NB4 (cell line): ENCODE measurements around the gene STRA6.

Source experiments
- DNase-seq: peaks from one replicate; pipeline ENCODE4 v3.0.0; 2010; ENCODE audit warnings: low read depth
- H3K4me3 ChIP-seq: one replicate; pipeline ENCODE4 v1.5.1; 2011; ENCODE audit warnings: mild to moderate bottlenecking, low read depth, low read length, moderate library complexity
- CTCF ChIP-seq: IDR thresholded peaks from one replicate; pipeline ENCODE4 v1.5.1; 2012; ENCODE audit warnings: low read depth, low read length
- MAX ChIP-seq: IDR thresholded peaks from 2 replicates; pipeline ENCODE4 v1.6.1; 2011; ENCODE audit warnings: low read depth, low read length
- MYC ChIP-seq: IDR thresholded peaks from 2 replicates; pipeline ENCODE4 v1.6.1; 2011; ENCODE audit warnings: low read depth, low read length
- POLR2A ChIP-seq: IDR thresholded peaks from 2 replicates; pipeline ENCODE4 v1.6.1; 2011; ENCODE audit warnings: mild to moderate bottlenecking; ENCODE audit not compliant: insufficient read length; ENCODE audit errors: extremely low read depth

STRA6 gene

GRCh38 chr15:74239051-74239705 is 36.6 kb upstream of the STRA6 start:
- DNase-seq, result no peak
- no peak overlapping the region for H3K4me3 ChIP-seq
- TF ChIP-seq CTCF, result no peak
- TF ChIP-seq MAX, result no peak
- no peak for TF ChIP-seq MYC

- TF ChIP-seq POLR2A (no peak), MYC (peak; percentile 67), MAX (peak; percentile 88)
- DNase-seq, result peak; percentile 89
- H3K4me3 ChIP-seq, result no peak within 1 kb of the TSS
Measured at GRCh38 chr15:74235962-74236361, 33.4 kb upstream of the STRA6 start, which contains the start of gene CCDC33. CCDC33 (plus strand) TSS chr15:74236326; CDS start chr15:74236720, 394 bp downstream.

- no peak for TF ChIP-seq POLR2A
- no peak for TF ChIP-seq CTCF
- no peak for TF ChIP-seq MYC
- no peak for TF ChIP-seq MAX
- H3K4me3 ChIP-seq, result no peak overlapping the region
- no peak for DNase-seq
Measured at GRCh38 chr15:74234598-74234875, 31.9 kb upstream of the STRA6 start.

GRCh38 chr15:74233851-74234597 is 31.4 kb upstream of the STRA6 start:
- peak; percentile 59 for DNase-seq
- TF ChIP-seq MYC (no peak), POLR2A (no peak), MAX (no peak), CTCF (no peak)
- H3K4me3 ChIP-seq, result no peak overlapping the region

- DNase-seq, result no peak
- H3K4me3 ChIP-seq, result no peak overlapping the region
- no peak for TF ChIP-seq MAX
- TF ChIP-seq MYC, result no peak
- TF ChIP-seq POLR2A, result no peak
- TF ChIP-seq CTCF, result no peak
Measured at GRCh38 chr15:74233373-74233772, 30.8 kb upstream of the STRA6 start.

GRCh38 chr15:74231475-74231874 is 28.9 kb upstream of the STRA6 start:
- no peak for TF ChIP-seq MYC
- no peak for TF ChIP-seq MAX
- no peak for TF ChIP-seq POLR2A
- no peak for DNase-seq
- no peak overlapping the region for H3K4me3 ChIP-seq
